Measurements from ENCODE around the gene CREBL2.
"Not testable (repeated sequence)": the region's sequence is repeated elsewhere in the genome, so short reads cannot be mapped to it uniquely, and the experiment has no call there.

Gene CREBL2

DNA sequence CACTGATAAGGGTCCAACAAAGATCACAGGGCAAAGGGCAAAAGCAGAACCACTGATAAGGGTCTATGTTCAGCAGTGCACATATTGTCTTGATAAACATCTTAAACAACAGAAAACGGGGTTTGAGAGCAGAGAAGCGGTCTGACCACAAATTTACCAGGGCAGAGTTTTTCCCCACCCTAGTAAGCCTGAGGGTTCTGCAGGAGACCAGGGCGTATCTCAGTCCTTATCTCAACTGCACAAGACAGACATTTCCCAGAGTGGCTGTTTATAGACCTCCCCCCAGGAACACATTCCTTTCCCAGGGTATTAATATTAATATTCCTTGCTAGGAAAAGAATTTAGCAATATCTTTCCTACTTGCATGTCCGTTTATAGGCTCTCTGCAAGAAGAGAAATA, 28.3 kb downstream of the CREBL2 start:
- DNase-seq (ENCODE audit: low read depth): not testable (repeated sequence)

GRCh38 chr12:12641650-12642049, 30.0 kb downstream of the CREBL2 start:
- DNase-seq (ENCODE audit: low read depth): no peak

DNA sequence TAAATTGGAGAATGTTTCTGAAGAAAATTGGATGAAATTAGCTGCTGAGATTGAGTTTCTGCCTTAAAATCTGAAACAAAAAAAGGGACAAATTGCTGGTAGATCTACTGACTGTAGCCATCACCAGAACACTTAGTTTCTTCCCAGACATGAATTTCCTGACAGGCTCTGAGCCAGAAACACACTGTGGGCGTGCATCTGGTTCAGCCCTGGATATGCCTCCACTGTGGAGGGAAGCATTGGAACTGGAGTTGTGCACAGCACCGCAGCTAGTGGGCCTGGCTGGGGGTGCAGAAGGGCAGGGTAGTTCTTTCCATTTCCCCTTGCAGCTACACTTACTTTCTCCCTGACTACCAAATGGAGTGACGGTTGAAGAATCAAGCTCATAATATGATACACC, 31.2 kb downstream of the CREBL2 start:
- no peak for DNase-seq (ENCODE audit: low read depth)

GRCh38 chr12:12645485-12645884, 33.8 kb downstream of the CREBL2 start:
- no peak for DNase-seq (ENCODE audit: low read depth)

DNA sequence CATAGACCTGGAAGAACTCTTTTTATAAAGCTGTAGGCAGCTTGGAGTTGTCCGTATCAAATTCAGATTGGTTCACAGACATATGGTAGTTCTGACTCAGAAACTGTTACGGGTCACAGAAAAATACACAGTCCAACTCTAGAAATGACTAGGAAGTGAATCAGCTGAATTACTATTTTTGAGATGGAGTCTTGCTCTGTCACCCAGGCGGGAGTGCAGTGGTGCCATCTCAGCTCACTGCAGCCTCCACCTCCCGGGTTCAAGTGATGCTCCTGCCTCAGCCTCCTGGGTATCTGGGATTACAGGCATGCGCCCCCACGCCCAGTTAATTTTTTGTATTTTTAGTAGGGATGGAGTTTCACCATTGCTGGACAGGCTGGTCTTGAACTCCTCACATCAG, 34.3 kb downstream of the CREBL2 start:
- peak; percentile 63 for DNase-seq (ENCODE audit: low read depth)

- DNase-seq (ENCODE audit: low read depth): no peak
These were observed 34.9 kb downstream of the CREBL2 start for GRCh38 chr12:12646483-12647072.

DNA sequence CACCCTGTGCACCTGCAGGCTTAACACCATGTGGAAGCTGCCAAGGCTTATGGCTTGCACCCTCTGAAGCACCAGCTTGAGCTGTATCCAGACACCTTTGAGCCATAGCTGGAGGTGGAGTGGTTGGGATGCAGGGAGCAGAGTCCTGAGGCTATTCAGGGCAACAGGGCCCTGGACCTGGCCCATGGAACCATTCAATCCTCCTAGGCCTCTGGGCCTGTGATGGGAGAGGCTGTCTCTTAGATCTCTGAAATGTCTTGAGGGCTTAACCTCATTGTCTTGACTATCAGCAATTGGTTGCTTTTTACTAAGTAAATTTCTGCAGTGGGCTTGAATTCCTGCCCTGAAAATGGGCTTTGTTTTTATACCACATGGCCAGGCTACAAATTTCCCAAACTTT, 36.6 kb downstream of the CREBL2 start:
- no peak for DNase-seq (ENCODE audit: low read depth)

- no peak for DNase-seq (ENCODE audit: low read depth)
These were observed 37.4 kb downstream of the CREBL2 start for GRCh38 chr12:12648951-12649650.

DNA sequence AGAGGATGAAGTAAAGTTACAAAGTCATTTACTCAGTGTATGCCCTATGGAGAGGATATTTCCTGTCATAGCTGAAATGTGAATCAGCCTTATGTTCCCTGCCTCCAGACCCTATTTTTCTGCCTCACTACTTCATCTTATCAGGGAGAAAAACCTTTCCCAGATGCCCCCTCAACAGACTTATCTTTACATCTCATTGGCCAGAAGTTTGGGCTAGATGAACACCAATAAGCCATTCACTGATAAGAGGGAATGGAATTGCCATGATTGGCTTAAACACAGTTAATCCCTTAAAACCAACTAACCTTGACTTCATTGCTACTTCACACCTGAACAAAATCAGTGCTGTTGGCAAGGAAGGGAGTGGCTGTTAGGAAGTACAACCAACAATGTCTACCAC, 40.1 kb downstream of the CREBL2 start:
- no peak for DNase-seq (ENCODE audit: low read depth)

- not testable (repeated sequence) for DNase-seq (ENCODE audit: low read depth)
These were observed 41.0 kb downstream of the CREBL2 start for GRCh38 chr12:12652704-12653103.

DNA sequence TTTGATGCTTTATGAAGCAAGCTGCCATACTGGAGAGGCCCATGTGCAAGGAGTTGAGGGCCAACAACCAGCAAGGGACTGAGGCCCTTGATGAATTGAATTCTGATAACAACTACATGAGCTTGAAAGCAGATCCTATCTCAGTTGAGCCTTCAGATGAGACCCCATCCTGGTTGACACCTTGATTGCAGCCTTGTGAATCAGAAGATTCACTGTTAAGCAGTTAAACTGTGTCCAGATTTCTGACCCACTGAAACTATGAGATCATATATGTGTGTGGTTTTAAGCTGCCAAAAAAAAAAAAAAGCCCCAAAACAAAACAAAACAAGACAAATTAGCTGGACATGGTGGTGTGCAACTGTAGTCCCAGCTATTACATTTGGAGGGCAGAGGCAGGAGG, 42.2 kb downstream of the CREBL2 start:
- no peak for DNase-seq (ENCODE audit: low read depth)

GRCh38 chr12:12654691-12655460, 43.2 kb downstream of the CREBL2 start:
- no peak for DNase-seq (ENCODE audit: low read depth)

DNA sequence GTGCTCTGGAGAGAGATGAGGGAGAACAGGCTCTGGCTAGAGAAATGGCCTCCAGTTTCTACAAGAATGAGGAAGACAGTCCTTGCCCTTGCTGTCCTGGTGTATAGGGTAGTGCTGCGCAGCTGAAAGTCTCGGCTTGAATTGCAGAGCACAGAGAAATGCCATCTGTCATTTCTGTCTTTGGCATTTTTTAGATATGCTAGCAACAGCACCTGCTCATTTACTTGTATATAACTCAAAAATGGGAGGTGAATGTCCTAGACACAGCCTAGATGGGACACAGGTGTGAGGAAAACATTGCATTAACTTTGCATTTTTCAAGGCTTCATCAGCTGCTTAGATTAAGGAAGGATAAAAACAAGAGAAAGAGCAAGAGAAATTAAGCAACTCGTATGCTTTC, 48.5 kb downstream of the CREBL2 start:
- no peak for DNase-seq (ENCODE audit: low read depth)

DNA sequence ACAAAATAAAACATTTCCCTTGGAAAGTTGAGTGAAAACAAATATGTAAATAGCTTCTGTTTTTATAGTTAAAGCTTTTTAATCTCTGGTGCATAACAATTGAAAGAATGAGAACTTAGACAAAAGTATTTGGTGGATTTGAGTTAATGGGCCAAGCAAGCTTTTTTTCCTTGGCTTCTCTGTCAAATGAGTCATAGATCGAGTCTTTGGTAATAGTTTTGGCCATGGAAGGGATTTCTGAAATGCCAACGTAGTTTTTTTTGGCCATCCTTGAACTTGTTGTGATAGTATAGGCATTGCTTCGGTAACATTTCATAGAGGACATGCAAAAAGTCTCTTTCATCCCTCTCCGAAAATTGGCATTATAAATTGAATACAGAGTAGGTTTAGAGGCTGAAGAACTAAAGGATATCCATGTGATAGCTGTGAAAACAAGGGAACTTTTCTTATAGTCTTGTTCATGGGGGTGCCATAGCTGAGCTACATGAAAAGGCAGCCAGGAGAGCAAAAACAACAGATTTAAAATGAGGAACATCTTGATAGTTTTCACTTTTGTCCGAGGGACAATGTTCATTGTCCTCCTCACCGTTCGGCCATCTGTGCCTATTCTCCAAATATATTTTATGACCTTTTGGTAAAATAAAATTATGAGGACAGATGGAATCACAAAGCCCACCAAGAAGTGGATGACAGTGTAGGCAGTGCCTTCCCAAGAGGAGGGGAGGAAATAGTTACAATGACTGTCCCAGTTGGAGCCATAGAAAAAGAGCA, 49.6 kb downstream of the CREBL2 start:
- DNase-seq (ENCODE audit: low read depth): peak; percentile 22

GRCh38 chr12:12663644-12664294, 52.1 kb downstream of the CREBL2 start:
- DNase-seq (ENCODE audit: low read depth): no peak

DNA sequence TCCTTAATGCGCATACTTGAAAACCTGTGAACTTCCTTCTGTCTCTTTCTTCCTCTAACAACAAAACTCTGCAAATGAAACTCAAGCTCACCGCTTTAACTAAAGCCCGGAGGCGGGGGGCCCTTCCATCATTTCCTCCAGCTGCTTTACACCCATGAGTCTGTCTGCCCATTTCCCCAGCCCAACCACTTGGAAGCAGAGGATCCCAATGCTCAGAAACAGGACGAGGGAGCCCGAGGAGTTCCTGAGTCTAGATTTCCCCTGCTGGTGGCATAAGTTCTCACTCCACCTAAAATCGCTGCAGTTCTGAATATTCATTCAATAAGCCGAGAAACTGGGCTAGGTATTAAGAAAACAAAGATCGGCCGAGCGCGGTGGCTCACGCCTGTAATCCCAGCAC, 53.5 kb downstream of the CREBL2 start:
- no peak for DNase-seq (ENCODE audit: low read depth)

DNA sequence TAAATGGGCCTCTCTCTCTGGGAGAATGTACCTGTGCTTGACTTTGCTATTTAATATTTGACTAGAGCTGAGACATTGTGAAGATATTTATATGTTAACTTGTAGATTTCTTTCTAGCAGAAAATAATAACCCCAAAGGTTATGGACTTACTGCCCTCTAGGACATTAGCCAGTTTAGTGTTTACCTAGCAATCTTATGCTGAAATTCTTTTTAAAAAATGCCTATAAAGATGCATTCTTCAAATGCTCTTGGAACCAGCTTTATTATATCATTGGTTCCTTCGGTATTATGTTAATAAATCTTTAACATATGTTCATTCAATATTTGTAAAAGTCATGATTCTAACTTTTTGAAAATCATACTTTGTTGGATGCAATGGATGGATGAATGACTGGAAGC, 56.3 kb downstream of the CREBL2 start:
- DNase-seq (ENCODE audit: low read depth): no peak

DNA sequence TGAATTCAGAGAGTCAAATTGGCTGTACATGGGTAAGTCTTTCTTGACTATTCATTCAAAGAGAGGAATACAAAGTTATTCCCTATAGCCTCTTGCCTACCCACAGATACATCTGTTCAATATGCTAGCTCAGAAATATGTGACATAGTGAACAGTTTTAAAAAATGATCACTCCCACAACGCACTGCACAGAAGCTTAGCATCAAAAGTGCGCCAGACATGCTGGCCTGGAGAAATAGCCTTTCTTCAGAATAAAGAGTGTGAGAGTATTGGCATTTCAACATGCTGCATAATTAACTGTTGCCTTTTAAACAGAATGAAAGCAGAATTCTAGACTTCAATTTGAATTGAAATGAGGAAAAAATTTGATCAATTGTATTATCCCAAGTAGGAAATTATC, 57.3 kb downstream of the CREBL2 start:
- no peak for DNase-seq (ENCODE audit: low read depth)

DNA sequence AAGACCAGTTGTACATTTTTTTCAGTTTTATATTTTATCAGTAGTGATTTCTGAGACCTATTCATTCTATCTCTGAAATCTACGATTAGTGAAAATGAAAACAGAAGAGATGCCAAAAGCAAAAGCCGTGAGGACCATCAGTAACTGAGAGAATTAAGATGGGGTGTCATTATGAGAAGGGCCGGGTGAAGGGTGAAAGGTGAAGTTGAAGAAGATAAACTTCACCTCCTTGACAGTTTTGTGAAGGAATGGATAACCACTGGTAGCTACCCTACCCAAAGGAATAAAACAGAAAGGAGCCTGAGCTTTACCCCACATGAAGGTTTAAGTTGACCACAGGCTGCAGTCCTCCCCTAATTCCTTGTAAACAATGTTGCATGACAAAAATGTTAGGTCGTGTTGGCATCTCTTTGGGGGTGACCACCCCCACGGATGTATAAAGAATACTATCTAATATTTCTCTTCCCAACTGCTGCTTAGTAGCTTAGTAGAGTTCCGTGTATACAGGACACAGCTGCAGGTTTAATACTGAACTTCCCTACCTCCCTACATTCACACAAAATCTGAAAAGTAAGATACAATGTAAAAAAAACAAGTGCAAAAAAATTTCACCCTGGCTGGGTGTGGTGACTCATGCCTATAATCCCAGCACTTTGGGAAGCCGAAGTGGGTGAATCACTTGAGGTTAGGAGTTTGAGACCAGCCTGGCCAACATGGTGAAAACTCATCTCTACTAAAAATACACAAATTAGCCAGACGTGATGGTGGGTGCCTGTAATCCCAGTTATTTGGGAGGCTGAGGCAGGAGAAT, 60.4 kb downstream of the CREBL2 start:
- no peak for DNase-seq (ENCODE audit: low read depth)

GRCh38 chr12:12673296-12673695, 61.6 kb downstream of the CREBL2 start:
- DNase-seq (ENCODE audit: low read depth): no peak

GRCh38 chr12:12676605-12677004, 64.9 kb downstream of the CREBL2 start:
- DNase-seq (ENCODE audit: low read depth): no peak
